ENCODE measurements around the gene CHRD.

The CHRD gene

GRCh38 chr3:184361932-184362667 lies 17.8 kb upstream of the CHRD start:
- peak; percentile 25 to 56 for DNase-seq

GRCh38 chr3:184362668-184363546 lies 16.9 kb upstream of the CHRD start:
- DNase-seq, result peak; percentile 95 to 97

GRCh38 chr3:184366619-184367289 lies 13.1 kb upstream of the CHRD start:
- no peak for DNase-seq

- DNase-seq, result no peak
Observed at GRCh38 chr3:184368116-184368515, 11.7 kb upstream of the CHRD start.

GRCh38 chr3:184368586-184369183 lies 11.2 kb upstream of the CHRD start:
- no peak for DNase-seq

- peak; percentile 83 to 88 for DNase-seq
Observed at GRCh38 chr3:184371570-184372018, 8.3 kb upstream of the CHRD start.

GRCh38 chr3:184372296-184372821 lies 7.5 kb upstream of the CHRD start:
- no peak for DNase-seq

GRCh38 chr3:184372911-184373310 lies 6.9 kb upstream of the CHRD start:
- no peak for DNase-seq

GRCh38 chr3:184373422-184373821 lies 6.4 kb upstream of the CHRD start:
- DNase-seq, result no peak

GRCh38 chr3:184375747-184376461 lies 4.0 kb upstream of the CHRD start:
- no peak for DNase-seq

GRCh38 chr3:184377374-184377773 lies 2.5 kb upstream of the CHRD start:
- no peak for DNase-seq

- DNase-seq, result no peak
Observed at GRCh38 chr3:184377882-184378445, 1.9 kb upstream of the CHRD start, which contains the start of gene THPO. Gene THPO (minus strand): TSS chr3:184378207. CDS start chr3:184376259, 1,948 bp downstream.

GRCh38 chr3:184378651-184379357 lies 1.1 kb upstream of the CHRD start:
- DNase-seq, result no peak

GRCh38 chr3:184380185-184380626 lies 352 bp downstream of the CHRD start:
- no peak for DNase-seq

GRCh38 chr3:184380627-184381260 lies 890 bp downstream of the CHRD start:
- DNase-seq, result no peak

- peak; percentile 60 to 70 for DNase-seq
Observed at GRCh38 chr3:184381261-184382224, 1.7 kb downstream of the CHRD start.

GRCh38 chr3:184382326-184383032 lies 2.6 kb downstream of the CHRD start:
- DNase-seq, result no peak

Measured in inflammatory macrophage (primary cell).